Measurements from ENCODE around the gene HECTD4. TPM values are rescaled to one million over a fixed set of nuclear protein-coding genes. Genes with fewer than 3 reads are reported as not detected.

The HECTD4 gene
- total RNA-seq, 1 experiment from 2014 or later, result 31.2 TPM

DNA sequence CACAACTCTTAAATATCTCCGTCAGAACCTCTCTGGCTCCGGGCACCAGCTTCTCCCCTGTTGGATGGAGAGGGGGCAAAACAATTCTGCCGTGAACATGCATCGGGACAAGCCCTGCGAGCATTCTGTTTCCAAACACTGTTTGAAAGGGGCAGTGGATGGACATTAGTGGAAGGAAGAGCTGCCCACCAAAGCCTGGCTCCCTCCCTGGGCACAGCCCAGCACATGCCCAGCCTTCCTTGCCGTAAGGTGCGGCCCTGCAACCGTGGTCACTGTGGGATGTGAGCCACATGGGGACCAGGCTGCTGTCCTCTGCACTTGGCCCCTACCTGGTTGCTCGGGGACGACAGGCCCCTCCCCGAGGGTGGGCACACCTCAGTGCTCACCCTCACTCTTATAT is 202.9 kb downstream of the HECTD4 start (continued):
- TF ChIP-seq, protein P1, sequence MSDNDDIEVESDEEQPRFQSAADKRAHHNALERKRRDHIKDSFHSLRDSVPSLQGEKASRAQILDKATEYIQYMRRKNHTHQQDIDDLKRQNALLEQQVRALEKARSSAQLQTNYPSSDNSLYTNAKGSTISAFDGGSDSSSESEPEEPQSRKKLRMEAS (IDR thresholded peaks at IDR 0.05), result no peak
- TF ChIP-seq, protein P2, sequence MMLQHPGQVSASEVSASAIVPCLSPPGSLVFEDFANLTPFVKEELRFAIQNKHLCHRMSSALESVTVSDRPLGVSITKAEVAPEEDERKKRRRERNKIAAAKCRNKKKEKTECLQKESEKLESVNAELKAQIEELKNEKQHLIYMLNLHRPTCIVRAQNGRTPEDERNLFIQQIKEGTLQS (IDR thresholded peaks at IDR 0.05), result no peak
- TF ChIP-seq, protein P3, sequence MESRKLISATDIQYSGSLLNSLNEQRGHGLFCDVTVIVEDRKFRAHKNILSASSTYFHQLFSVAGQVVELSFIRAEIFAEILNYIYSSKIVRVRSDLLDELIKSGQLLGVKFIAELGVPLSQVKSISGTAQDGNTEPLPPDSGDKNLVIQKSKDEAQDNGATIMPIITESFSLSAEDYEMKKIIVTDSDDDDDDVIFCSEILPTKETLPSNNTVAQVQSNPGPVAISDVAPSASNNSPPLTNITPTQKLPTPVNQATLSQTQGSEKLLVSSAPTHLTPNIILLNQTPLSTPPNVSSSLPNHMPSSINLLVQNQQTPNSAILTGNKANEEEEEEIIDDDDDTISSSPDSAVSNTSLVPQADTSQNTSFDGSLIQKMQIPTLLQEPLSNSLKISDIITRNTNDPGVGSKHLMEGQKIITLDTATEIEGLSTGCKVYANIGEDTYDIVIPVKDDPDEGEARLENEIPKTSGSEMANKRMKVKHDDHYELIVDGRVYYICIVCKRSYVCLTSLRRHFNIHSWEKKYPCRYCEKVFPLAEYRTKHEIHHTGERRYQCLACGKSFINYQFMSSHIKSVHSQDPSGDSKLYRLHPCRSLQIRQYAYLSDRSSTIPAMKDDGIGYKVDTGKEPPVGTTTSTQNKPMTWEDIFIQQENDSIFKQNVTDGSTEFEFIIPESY (IDR thresholded peaks at IDR 0.05; ENCODE audit: extremely low read depth, insufficient replicate concordance, low read length), result no peak
- no peak for TF ChIP-seq POLR2AphosphoS5 (IDR thresholded peaks at IDR 0.05; ENCODE audit: low read depth, low read length)
- no peak for TF ChIP-seq SRF (IDR thresholded peaks at IDR 0.05; ENCODE audit: low read depth)

DNA sequence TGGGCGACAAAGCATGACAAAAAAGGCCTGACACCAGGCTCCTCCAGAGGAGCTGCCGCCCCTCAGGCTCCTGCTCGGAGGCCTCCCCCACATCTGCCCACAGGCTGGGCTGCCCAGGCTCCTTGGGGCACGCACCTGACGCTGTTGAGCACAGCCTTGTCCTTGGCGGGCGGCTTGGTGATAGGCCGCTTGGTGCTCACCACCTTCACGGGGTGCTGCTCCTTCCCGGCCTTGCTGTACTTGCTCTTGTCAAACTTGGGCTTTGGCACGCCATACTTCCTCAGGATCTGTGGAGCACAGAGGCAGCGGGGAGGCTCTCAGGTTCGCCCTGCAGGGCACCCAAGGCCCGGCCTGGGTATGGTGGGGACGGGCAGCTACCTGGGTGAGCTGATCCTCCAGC is 203.4 kb downstream of the HECTD4 start:
- no TSS peak for BruUV-seq (replicated peaks)
- H3K27me3 ChIP-seq (ENCODE audit: insufficient read depth, low read length), result no peaks in the 10 kb centered on the region
- H3K79me2 ChIP-seq (ENCODE audit: insufficient read depth, low read length), result no peaks in the 10 kb centered on the region
- no peak overlapping the region for H3K4me2 ChIP-seq (ENCODE audit: low read length)
- ChIA-PET RAD21 (ENCODE audit: low non-redundant PET in 1 of 2, low total read pairs in 2 of 2, uncharacterized antibody in 2 of 2, unreplicated experiment in 2 of 2) (no interaction called here), POLR2A (no interaction called here), CTCF (interaction anchor here (2.1 kb wide), 1 partner anchor 19 kb away, joined by 8 read pairs; no protein-coding TSS in a partner anchor)
- no peaks in the 10 kb centered on the region for H4K20me1 ChIP-seq (ENCODE audit: insufficient read depth)
- no peak overlapping the region for H2AFZ ChIP-seq (ENCODE audit: low read depth, low read length, poor library complexity, severe bottlenecking)
- H3K9me2 ChIP-seq (ENCODE audit: insufficient read depth), result no peaks in the 10 kb centered on the region
- TF ChIP-seq, protein P4, sequence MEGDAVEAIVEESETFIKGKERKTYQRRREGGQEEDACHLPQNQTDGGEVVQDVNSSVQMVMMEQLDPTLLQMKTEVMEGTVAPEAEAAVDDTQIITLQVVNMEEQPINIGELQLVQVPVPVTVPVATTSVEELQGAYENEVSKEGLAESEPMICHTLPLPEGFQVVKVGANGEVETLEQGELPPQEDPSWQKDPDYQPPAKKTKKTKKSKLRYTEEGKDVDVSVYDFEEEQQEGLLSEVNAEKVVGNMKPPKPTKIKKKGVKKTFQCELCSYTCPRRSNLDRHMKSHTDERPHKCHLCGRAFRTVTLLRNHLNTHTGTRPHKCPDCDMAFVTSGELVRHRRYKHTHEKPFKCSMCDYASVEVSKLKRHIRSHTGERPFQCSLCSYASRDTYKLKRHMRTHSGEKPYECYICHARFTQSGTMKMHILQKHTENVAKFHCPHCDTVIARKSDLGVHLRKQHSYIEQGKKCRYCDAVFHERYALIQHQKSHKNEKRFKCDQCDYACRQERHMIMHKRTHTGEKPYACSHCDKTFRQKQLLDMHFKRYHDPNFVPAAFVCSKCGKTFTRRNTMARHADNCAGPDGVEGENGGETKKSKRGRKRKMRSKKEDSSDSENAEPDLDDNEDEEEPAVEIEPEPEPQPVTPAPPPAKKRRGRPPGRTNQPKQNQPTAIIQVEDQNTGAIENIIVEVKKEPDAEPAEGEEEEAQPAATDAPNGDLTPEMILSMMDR (IDR thresholded peaks at IDR 0.05 in 2 of 3, conservative IDR thresholded peaks at IDR 0.05 in 1 of 3; ENCODE audit: borderline replicate concordance in 1 of 3, insufficient read depth in 1 of 3, low read depth in 2 of 3, low read length in 2 of 3), result no peak
- no peak for TF ChIP-seq SP1 (IDR thresholded peaks at IDR 0.05; ENCODE audit: low read depth)
- TF ChIP-seq ZFX (IDR thresholded peaks at IDR 0.05), result no peak
- TF ChIP-seq EZH2 (IDR thresholded peaks at IDR 0.05), result no peak
- TF ChIP-seq, protein P2 (IDR thresholded peaks at IDR 0.05), result no peak
- H3K4me3 ChIP-seq (replicated peaks in 1 of 2; ENCODE audit: low read depth in 1 of 2, low read length in 2 of 2), result no peak overlapping the region
- no peak overlapping the region for H3K27ac ChIP-seq (ENCODE audit: low read depth, low read length)
- ATAC-seq (no peak), DNase-seq (ENCODE audit: low read depth, low spot score) (no peak)
- H3K9ac ChIP-seq (ENCODE audit: low read length), result no peak overlapping the region
- intact Hi-C loops (cut with micrococcal nuclease), result no loop called here
- H3K36me3 ChIP-seq (ENCODE audit: control insufficient read depth in 1 of 2, insufficient read depth in 2 of 2, low read length in 2 of 2), result 0 out of 4 replicates have a peak, but pooled peaks cover 0 to 2% of the 10 kb centered on the region in 2 experiments
- no peaks in the 10 kb centered on the region for H3K9me3 ChIP-seq (ENCODE audit: control insufficient read depth in 1 of 2, insufficient read depth in 1 of 2, low read depth in 1 of 2, low read length in 2 of 2)
- H3K4me1 ChIP-seq (ENCODE audit: control insufficient read depth in 1 of 2, insufficient read depth in 2 of 2, low read length in 2 of 2), result no peaks in the 10 kb centered on the region
